Stimulated activated memory B cell treated with anti-CD40 and anti-IgM and Interleukin-4, amounts not matched to agents 10 μg/mL and 1 μg/mL and 100 μg/mL, for 72 hours (primary cell): Measurements from ENCODE around the gene PIEZO2.

Experiments used
- ATAC-seq: fragments of 150-1000 bp; cut with Tn5 transposase; 2 replicates; pipeline ENCODE4 v1.10.0; 2021
- H3K27ac Mint-ChIP-seq: one replicate; pipeline ENCODE4 v1.8.0; 2022; ENCODE audit warnings: mild to moderate bottlenecking, mixed read lengths
- H3K27me3 Mint-ChIP-seq: one replicate; pipeline ENCODE4 v1.8.0; 2022; ENCODE audit warnings: mixed read lengths
- H3K36me3 Mint-ChIP-seq: one replicate; pipeline ENCODE4 v1.8.0; 2022; ENCODE audit warnings: mixed read lengths
- H3K4me1 Mint-ChIP-seq: one replicate; pipeline ENCODE4 v1.8.0; 2022; ENCODE audit warnings: mixed read lengths
- H3K4me3 Mint-ChIP-seq: one replicate; pipeline ENCODE4 v1.8.0; 2022; ENCODE audit warnings: mild to moderate bottlenecking, moderate library complexity, mixed read lengths
- H3K9me3 Mint-ChIP-seq: one replicate; pipeline ENCODE4 v1.8.0; 2022; ENCODE audit warnings: mixed read lengths

PIEZO2 gene

GRCh38 chr18:11160313-11160712, 10.9 kb upstream of the PIEZO2 start:
- Mint-ChIP-seq H3K27ac (no peak overlapping the region), H3K27me3 (no peaks in the 10 kb centered on the region), H3K4me3 (no peak overlapping the region), H3K4me1 (no peaks in the 10 kb centered on the region), H3K9me3 (no peaks in the 10 kb centered on the region), H3K36me3 (no peaks in the 10 kb centered on the region)
- ATAC-seq: no peak

GRCh38 chr18:11159844-11160243, 10.5 kb upstream of the PIEZO2 start:
- Mint-ChIP-seq H3K9me3 (no peaks in the 10 kb centered on the region), H3K36me3 (no peaks in the 10 kb centered on the region), H3K4me3 (no peak overlapping the region), H3K4me1 (no peaks in the 10 kb centered on the region), H3K27me3 (no peaks in the 10 kb centered on the region), H3K27ac (no peak overlapping the region)
- no peak for ATAC-seq

- no peak for ATAC-seq
- H3K9me3 Mint-ChIP-seq: no peaks in the 10 kb centered on the region
- H3K27me3 Mint-ChIP-seq: no peaks in the 10 kb centered on the region
- H3K36me3 Mint-ChIP-seq: no peaks in the 10 kb centered on the region
- no peak overlapping the region for H3K4me3 Mint-ChIP-seq
- no peaks in the 10 kb centered on the region for H3K4me1 Mint-ChIP-seq
- H3K27ac Mint-ChIP-seq: no peak overlapping the region
These were observed 7.6 kb upstream of the PIEZO2 start for GRCh38 chr18:11156978-11157377.

- Mint-ChIP-seq H3K9me3 (no peaks in the 10 kb centered on the region), H3K4me1 (no peaks in the 10 kb centered on the region), H3K27ac (no peak overlapping the region), H3K4me3 (no peak overlapping the region), H3K36me3 (no peaks in the 10 kb centered on the region), H3K27me3 (peaks cover 5% of the 10 kb centered on the region)
- ATAC-seq: no peak
These were observed 5.8 kb upstream of the PIEZO2 start for GRCh38 chr18:11155034-11155759.

GRCh38 chr18:11154368-11154989, 5.1 kb upstream of the PIEZO2 start:
- ATAC-seq: no peak
- no peak overlapping the region for H3K4me3 Mint-ChIP-seq

GRCh38 chr18:11153097-11153496, 3.7 kb upstream of the PIEZO2 start:
- no peak overlapping the region for H3K27ac Mint-ChIP-seq
- ATAC-seq: no peak
- peaks cover 15% of the 10 kb centered on the region for H3K27me3 Mint-ChIP-seq
- no peaks in the 10 kb centered on the region for H3K36me3 Mint-ChIP-seq
- no peak overlapping the region for H3K4me3 Mint-ChIP-seq
- no peaks in the 10 kb centered on the region for H3K9me3 Mint-ChIP-seq
- no peaks in the 10 kb centered on the region for H3K4me1 Mint-ChIP-seq

More at GRCh38 chr18:11154368-11154989, 5.1 kb upstream of the PIEZO2 start:
- Mint-ChIP-seq H3K27ac (no peak overlapping the region), H3K4me1 (no peaks in the 10 kb centered on the region), H3K27me3 (peaks cover 11% of the 10 kb centered on the region), H3K9me3 (no peaks in the 10 kb centered on the region), H3K36me3 (no peaks in the 10 kb centered on the region)

GRCh38 chr18:11150271-11150615, 874 bp upstream of the PIEZO2 start:
- Mint-ChIP-seq H3K9me3 (no peaks in the 10 kb centered on the region), H3K27ac (no peak overlapping the region), H3K4me1 (no peaks in the 10 kb centered on the region), H3K4me3 (no peak overlapping the region), H3K27me3 (peaks cover 39% of the 10 kb centered on the region), H3K36me3 (no peaks in the 10 kb centered on the region)
- no peak for ATAC-seq

GRCh38 chr18:11148680-11149440, 509 bp downstream of the PIEZO2 start:
- Mint-ChIP-seq H3K36me3 (no peaks in the 10 kb centered on the region), H3K4me3 (no peak overlapping the region), H3K27ac (no peak overlapping the region), H3K27me3 (peaks cover 39% of the 10 kb centered on the region), H3K9me3 (no peaks in the 10 kb centered on the region), H3K4me1 (no peaks in the 10 kb centered on the region)
- no peak for ATAC-seq

GRCh38 chr18:11147962-11148679, 1.2 kb downstream of the PIEZO2 start:
- ATAC-seq: no peak
- H3K27ac Mint-ChIP-seq: no peak overlapping the region
- no peaks in the 10 kb centered on the region for H3K4me1 Mint-ChIP-seq
- H3K36me3 Mint-ChIP-seq: no peaks in the 10 kb centered on the region
- H3K27me3 Mint-ChIP-seq: peaks cover 39% of the 10 kb centered on the region
- no peaks in the 10 kb centered on the region for H3K9me3 Mint-ChIP-seq
- no peak overlapping the region for H3K4me3 Mint-ChIP-seq

GRCh38 chr18:11147371-11147951, 1.9 kb downstream of the PIEZO2 start:
- ATAC-seq: no peak
- H3K4me3 Mint-ChIP-seq: no peak overlapping the region
- H3K27ac Mint-ChIP-seq: no peak overlapping the region
- no peaks in the 10 kb centered on the region for H3K9me3 Mint-ChIP-seq
- H3K27me3 Mint-ChIP-seq: peaks cover 39% of the 10 kb centered on the region
- no peaks in the 10 kb centered on the region for H3K4me1 Mint-ChIP-seq
- no peaks in the 10 kb centered on the region for H3K36me3 Mint-ChIP-seq

- Mint-ChIP-seq H3K27ac (no peak overlapping the region), H3K27me3 (peaks cover 39% of the 10 kb centered on the region), H3K9me3 (no peaks in the 10 kb centered on the region), H3K4me1 (no peaks in the 10 kb centered on the region), H3K4me3 (no peak overlapping the region), H3K36me3 (no peaks in the 10 kb centered on the region)
- ATAC-seq: no peak
These were observed 2.4 kb downstream of the PIEZO2 start for GRCh38 chr18:11146947-11147345.

GRCh38 chr18:11146238-11146946, 3.0 kb downstream of the PIEZO2 start:
- Mint-ChIP-seq H3K4me3 (no peak overlapping the region), H3K4me1 (no peaks in the 10 kb centered on the region), H3K27me3 (peaks cover 39% of the 10 kb centered on the region), H3K27ac (no peak overlapping the region), H3K9me3 (no peaks in the 10 kb centered on the region), H3K36me3 (no peaks in the 10 kb centered on the region)
- peak; percentile 34 for ATAC-seq

- Mint-ChIP-seq H3K36me3 (no peaks in the 10 kb centered on the region), H3K9me3 (no peaks in the 10 kb centered on the region), H3K4me3 (no peak overlapping the region), H3K27me3 (peaks cover 38% of the 10 kb centered on the region), H3K4me1 (no peaks in the 10 kb centered on the region), H3K27ac (no peak overlapping the region)
- ATAC-seq: no peak
These were observed 3.8 kb downstream of the PIEZO2 start for GRCh38 chr18:11145413-11146191.

- Mint-ChIP-seq H3K36me3 (no peaks in the 10 kb centered on the region), H3K4me3 (no peak overlapping the region), H3K9me3 (no peaks in the 10 kb centered on the region), H3K4me1 (no peaks in the 10 kb centered on the region), H3K27ac (no peak overlapping the region), H3K27me3 (no peaks in the 10 kb centered on the region)
- ATAC-seq: no peak
These were observed 12.0 kb downstream of the PIEZO2 start for GRCh38 chr18:11137400-11137799.
